ENCODE data around the gene KLK14. TPM values are rescaled to one million over a fixed set of nuclear protein-coding genes. Genes with fewer than 3 reads are reported as not detected.

Gene KLK14
- total RNA-seq, 1 experiment from 2014 or later, result 0.76 TPM

GRCh38 chr19:51120160-51120559 lies 37.5 kb upstream of the KLK14 start:
- CTCF ChIA-PET, result no interaction called here
- H3K27me3 ChIP-seq (ENCODE audit: insufficient read depth, low read length), result no peaks in the 10 kb centered on the region

More at GRCh38 chr19:51120160-51120559, 37.5 kb upstream of the KLK14 start:
- Histone ChIP-seq H3K9me2 (ENCODE audit: insufficient read depth) (no peaks in the 10 kb centered on the region), H3K4me1 (ENCODE audit: control insufficient read depth in 1 of 2, insufficient read depth in 2 of 2, low read length in 2 of 2) (peaks cover 0 to 8% of the 10 kb centered on the region in 2 experiments; a peak in 1 of 4 replicates), H2AFZ (ENCODE audit: low read depth, low read length, poor library complexity, severe bottlenecking) (no peak overlapping the region), H4K20me1 (ENCODE audit: insufficient read depth) (no peaks in the 10 kb centered on the region), H3K79me2 (ENCODE audit: insufficient read depth, low read length) (no peaks in the 10 kb centered on the region), H3K9ac (ENCODE audit: low read length) (no peak overlapping the region), H3K4me3 (replicated peaks in 1 of 2; ENCODE audit: low read depth in 1 of 2, low read length in 2 of 2) (no peak overlapping the region), H3K4me2 (ENCODE audit: low read length) (no peak overlapping the region), H3K36me3 (ENCODE audit: control insufficient read depth in 1 of 2, insufficient read depth in 2 of 2, low read length in 2 of 2) (no peaks in the 10 kb centered on the region), H3K9me3 (ENCODE audit: control insufficient read depth in 1 of 2, insufficient read depth in 1 of 2, low read depth in 1 of 2, low read length in 2 of 2) (no peaks in the 10 kb centered on the region), H3K27ac (ENCODE audit: low read depth, low read length) (no peak overlapping the region)
- ATAC-seq (no peak), DNase-seq (ENCODE audit: low read depth, low spot score) (no peak)
- ChIA-PET POLR2A (no interaction called here), RAD21 (ENCODE audit: low non-redundant PET in 1 of 2, low total read pairs in 2 of 2, uncharacterized antibody in 2 of 2, unreplicated experiment in 2 of 2) (no interaction called here)
- intact Hi-C loops (cut with micrococcal nuclease), result no loop called here
- BruUV-seq (replicated peaks), result no TSS peak
- TF ChIP-seq YY1 (IDR thresholded peaks at IDR 0.05; ENCODE audit: extremely low read depth, insufficient replicate concordance, low read depth, low read length) (no peak), CEBPB (IDR thresholded peaks at IDR 0.05; ENCODE audit: low read depth) (no peak), REST (IDR thresholded peaks at IDR 0.05; ENCODE audit: low read depth) (no peak), POLR2AphosphoS5 (IDR thresholded peaks at IDR 0.05; ENCODE audit: low read depth, low read length) (no peak), SIN3A (IDR thresholded peaks at IDR 0.05; ENCODE audit: low read depth) (no peak), EZH2 (IDR thresholded peaks at IDR 0.05) (no peak), POLR2A (IDR thresholded peaks at IDR 0.05; ENCODE audit: borderline replicate concordance, extremely low read depth, insufficient read depth, insufficient read length) (no peak), SP1 (IDR thresholded peaks at IDR 0.05; ENCODE audit: low read depth) (no peak), ZBTB33 (IDR thresholded peaks at IDR 0.05; ENCODE audit: extremely low read depth, insufficient replicate concordance, low read length) (no peak)

Data from HCT116 (cell line).